ENCODE data around the gene REN.

GRCh38 chr1:204149107-204149506 lies 17.0 kb downstream of the REN start:
- TF ChIP-seq CTCF (IDR thresholded peaks at IDR 0.05; ENCODE audit: extremely low read depth in 1 of 2, insufficient read depth in 1 of 2, low read depth in 1 of 2, low read length in 2 of 2): no peak
- TF ChIP-seq POLR2AphosphoS5 (IDR thresholded peaks at IDR 0.05; ENCODE audit: insufficient read depth, low read depth, low read length): no peak
- TF ChIP-seq POLR2A (IDR thresholded peaks at IDR 0.05; ENCODE audit: low read depth, low read length): no peak
- TF ChIP-seq MYC (IDR thresholded peaks at IDR 0.05; ENCODE audit: low read depth, low read length): no peak
- no peak for TF ChIP-seq MAX (IDR thresholded peaks at IDR 0.05; ENCODE audit: insufficient read depth, insufficient read length)
- TF ChIP-seq EZH2 (IDR thresholded peaks at IDR 0.05; ENCODE audit: borderline replicate concordance, low read depth, low read length, severe bottlenecking): no peak
- no peak for TF ChIP-seq FOS (IDR thresholded peaks at IDR 0.05; ENCODE audit: borderline replicate concordance, insufficient read depth, low read length)
- no peak for TF ChIP-seq JUN (IDR thresholded peaks at IDR 0.05; ENCODE audit: borderline replicate concordance, insufficient read depth, insufficient read length, low read depth)

All from endothelial cell of umbilical vein (primary cell).